ENCODE results near the gene CIROP.
A peak's percentile ranks its signal among the peaks of the same experiment; 100 is the strongest.

CIROP gene

GRCh38 chr14:23093526-23093925 is 11.3 kb downstream of the CIROP start:
- DNase-seq (ENCODE audit: low spot score), result no peak

DNA sequence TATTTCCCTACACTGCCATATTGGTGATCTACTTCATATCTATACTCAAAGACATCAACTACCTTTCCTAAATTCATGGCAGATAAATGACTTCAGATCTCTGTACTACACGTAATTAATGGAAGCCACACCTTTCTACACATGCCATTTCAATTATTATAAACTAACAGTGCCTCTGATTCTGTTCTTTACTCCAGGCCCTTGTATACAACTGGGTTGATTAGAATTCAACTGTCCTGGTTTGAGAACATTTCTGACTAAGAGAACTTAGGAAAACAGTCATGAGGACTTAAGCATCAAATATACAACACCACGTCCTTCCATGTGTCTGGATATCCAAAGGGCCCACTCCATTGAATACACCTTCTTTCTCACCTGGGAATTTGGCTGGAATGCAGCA is 11.7 kb downstream of the CIROP start:
- no peak for DNase-seq (ENCODE audit: low spot score)

GRCh38 chr14:23091294-23092225 is 13.2 kb downstream of the CIROP start:
- no peak for DNase-seq (ENCODE audit: low spot score)

GRCh38 chr14:23090254-23090636 is 14.5 kb downstream of the CIROP start:
- no peak for DNase-seq (ENCODE audit: low spot score)

DNA sequence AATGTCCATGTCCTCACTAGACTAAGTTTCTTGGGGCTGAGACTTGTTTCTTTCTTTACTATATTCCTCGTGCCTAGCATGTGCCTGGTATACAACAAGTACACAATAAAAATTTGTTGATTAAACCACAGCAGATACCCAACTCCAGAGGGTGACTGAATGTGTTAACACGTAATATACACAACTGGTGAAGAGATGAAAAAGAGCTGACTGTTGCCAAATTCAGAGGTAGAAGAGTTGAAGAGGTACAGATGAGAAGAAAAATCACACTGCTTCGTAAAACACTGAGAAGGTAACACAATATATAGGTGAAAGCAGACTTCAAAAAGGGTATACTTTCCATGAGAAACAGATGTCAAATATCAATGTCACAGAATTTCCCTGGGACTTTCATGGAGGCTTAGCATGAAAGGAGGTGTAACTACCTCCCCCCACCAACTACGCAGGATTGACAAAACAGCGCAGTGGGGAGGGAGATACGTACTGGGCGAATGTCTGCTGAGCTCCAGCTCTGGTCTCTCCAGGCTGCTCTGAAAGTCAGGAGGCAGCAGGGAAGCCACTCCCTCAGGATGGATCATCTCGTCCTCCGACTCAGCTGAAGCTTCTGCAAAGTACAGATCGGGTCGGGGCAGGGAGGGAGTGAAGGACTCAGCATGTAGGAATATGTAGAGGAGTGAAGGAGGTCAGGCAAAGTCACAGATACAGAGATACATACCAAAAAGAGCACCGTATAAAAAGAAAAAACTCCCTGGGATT is 15.1 kb downstream of the CIROP start:
- no peak for DNase-seq (ENCODE audit: low spot score)

GRCh38 chr14:23086565-23086964 is 18.2 kb downstream of the CIROP start:
- DNase-seq (ENCODE audit: low spot score), result no peak

DNA sequence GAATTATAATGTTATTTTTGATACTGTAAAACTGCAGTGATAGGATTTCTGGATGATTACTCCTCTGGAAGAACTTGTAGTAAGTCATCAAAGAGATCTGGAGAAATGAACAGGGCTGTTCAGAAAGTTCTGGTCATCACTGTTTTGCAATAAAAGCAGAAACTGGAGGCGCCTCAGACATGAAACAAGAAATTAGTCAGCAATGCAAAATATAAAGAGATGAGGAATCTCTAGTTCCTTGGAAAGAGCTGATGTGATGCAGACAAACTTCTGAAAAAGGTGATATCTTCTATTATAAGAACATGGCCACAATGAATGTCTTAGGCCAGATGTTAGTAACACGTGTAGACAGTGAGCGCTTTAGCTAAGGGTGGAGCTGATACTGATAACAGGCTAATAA is 19.3 kb downstream of the CIROP start:
- no peak for DNase-seq (ENCODE audit: low spot score)

- DNase-seq (ENCODE audit: low spot score), result no peak
These were observed 24.3 kb downstream of the CIROP start for GRCh38 chr14:23080474-23080873.

DNA sequence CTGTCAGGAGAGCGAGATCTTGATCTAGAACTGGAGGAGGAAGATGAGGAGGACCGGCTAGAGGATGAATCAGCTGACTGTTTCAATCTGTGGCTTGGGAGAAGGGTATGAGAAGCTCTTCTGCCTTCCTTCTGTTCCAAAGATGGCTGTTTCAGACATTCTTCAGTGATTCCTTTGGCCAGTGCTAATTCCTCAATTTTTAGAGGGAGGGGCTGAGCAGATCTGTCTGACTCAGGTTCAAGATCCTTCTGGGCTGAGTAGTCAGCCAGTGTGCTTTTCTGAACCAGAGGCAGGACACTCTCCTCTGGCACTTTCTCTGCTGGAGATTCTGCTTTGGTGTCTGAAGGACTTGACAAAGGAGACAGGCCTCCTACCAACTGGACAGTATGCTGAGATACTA is 25.1 kb downstream of the CIROP start:
- DNase-seq (ENCODE audit: low spot score), result no peak

DNA sequence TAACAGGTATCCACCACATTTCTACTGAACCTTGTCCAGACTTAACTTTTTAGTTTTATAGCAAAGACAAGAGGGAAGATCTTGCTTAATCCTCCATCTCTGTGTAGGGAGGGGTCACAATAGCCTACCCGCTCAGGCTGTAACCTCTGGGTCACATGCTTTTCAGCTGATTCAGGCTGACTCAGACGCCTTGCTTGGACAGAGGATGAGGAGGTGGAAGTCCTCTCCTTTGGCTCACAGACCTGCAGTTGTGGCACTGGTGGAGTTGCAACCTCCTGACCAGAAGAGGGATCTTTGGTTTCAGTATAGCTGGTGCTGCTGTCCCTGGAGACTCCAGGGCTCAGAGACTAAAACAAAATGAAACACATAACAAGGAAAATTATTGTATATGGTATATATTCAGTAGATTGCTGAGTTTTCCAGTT is 26.1 kb downstream of the CIROP start:
- peak; percentile 81 for DNase-seq (ENCODE audit: low spot score)

DNA sequence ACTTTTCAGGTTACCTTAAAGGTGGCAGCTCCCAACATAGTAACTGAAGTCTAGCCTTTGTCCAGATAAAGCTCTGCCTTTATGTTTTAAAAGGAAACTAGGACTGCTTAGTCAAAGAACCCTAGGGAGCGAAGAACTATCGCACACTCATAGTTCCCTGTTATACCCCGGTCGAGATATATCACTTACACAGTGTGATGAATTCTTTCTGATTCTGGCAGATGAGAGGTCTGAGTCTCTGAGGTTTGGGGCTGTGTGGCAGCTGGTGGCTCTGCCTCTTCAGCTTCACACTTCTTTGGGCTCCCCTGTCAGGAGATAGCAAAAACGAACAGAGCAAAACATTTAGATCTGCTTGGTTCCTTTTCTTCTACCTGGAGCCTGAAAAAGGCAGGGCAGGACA is 26.8 kb downstream of the CIROP start:
- no peak for DNase-seq (ENCODE audit: low spot score)

DNA sequence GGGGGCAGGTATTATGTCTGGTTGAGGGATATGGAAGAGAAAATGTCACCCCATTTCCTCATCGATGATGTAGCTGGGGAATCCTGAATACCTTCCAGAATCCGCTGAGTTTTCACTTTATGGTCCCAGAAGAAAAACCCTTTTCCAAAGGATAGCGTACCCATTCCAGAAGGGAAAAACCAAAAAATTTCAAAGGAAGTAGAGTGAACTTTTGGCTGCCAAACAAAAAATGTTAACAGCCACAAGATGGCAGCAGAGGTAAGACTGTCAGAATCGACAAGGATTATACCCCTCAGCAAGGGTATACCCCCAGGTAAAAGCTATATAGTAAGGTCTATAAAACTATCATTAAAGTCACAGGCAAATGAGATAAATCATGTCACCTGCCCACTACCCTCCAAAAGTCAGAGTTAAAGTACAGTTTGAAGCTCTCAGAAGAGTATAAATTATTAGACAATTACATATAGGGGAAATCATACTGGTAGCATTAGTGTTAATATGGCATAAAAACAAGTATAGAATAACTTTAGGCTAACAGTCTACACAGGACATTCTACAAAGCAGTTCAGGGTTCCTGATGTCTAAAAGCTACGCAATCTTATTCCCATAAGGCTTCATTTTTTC is 27.9 kb downstream of the CIROP start:
- DNase-seq (ENCODE audit: low spot score), result no peak

- DNase-seq (ENCODE audit: low spot score), result no peak
These were observed 29.9 kb downstream of the CIROP start for GRCh38 chr14:23074906-23075305.

- no peak for DNase-seq (ENCODE audit: low spot score)
These were observed 32.8 kb downstream of the CIROP start for GRCh38 chr14:23071921-23072539.

GRCh38 chr14:23071244-23071920 is 33.4 kb downstream of the CIROP start:
- peak; percentile 91 for DNase-seq (ENCODE audit: low spot score)

- no peak for DNase-seq (ENCODE audit: low spot score)
These were observed 34.3 kb downstream of the CIROP start for GRCh38 chr14:23070262-23071129.

DNA sequence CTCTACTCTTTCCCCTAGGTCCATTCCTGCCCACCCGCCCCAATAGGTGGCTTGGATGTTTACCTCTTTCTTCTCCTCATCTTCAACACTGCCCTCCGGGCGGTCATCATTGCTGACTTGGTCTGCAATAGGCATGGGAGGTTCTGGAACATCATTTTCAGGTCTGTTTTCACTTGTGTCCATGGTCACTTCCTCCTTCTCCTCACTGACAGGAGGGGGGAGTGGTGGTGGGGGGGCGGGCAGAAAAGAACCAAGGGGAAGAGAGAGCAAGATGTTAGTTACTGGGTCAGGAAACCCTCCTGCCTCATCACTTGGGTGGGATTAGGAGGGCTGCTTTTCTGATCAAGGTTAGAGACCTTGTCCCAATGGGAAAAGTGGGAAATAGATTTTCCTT is 35.4 kb downstream of the CIROP start:
- no peak for DNase-seq (ENCODE audit: low spot score)

DNA sequence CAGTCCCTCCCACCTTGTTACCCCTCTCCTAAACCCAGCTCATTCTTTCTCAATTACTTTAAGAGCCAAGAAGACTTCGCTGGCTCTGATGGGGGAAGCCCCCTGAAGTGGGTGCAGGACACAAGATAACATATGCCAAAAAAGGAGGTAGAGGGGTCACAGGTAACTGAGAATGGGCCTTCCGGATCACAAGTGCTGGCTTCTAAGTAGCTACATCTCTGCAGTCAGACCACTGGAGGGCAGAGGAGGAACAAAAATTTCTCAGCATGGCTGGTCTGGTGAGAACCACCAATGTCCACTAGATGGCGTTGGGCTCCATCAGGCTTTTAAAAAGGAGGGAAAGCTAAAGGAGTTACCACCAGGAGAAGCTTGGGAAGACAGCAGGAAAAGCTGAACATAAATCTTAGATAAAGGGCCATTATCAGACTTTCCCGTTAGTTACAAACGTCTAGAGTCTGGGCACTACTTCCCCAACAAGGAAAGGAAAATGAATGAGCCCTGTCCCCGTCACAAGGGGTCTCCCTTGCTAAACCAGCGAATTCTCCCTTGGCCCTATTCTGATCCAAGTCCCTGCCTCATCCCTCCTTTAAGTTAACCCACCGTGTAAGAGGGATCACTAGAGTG is 35.9 kb downstream of the CIROP start:
- DNase-seq (ENCODE audit: low spot score), result peak; percentile 89

DNA sequence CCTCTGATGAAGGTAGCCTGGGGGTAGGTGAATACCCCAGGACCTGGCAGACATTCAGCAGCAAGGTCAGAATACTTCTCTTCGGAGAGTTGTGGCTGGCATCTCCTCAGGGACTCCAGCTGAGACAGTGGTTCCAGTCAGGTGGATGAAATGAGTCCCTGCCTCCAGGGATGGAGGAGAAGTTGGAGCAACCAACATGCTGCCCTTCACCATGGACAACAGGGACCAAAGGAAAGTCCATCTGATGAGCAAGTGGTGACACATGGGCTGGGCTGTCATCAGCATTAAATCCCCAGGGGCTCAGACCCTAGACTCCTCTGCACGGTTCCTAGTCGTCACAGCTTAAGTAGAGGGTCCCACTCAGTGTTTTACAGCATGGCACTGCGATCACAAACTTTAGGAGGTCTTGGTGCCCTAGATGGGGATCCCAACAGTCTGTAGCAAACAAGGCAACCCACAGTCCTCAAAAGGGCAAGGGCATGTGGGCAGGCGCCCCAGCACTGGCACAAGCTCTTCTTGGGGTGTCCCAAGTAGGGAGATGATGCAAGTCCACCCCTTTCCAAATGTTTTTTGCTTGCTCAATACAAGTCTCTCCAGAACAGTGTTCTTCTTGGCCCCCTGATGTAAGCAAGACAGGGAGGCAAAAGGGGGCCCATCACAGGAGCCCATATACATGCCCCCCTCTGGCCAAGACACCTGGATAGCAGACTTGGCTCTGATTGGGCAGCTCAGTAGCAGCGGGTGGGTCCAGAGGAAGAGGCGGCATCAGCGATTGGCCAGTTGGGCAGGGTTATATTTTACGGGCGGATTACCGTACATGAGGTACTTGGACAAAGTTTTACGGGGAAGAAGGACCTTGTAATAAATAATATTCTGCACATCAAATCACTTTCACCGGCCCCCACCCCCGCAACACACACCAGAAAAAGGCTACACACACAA is 36.7 kb downstream of the CIROP start:
- no peak for DNase-seq (ENCODE audit: low spot score)
